Activated CD4-positive, alpha-beta T cell treated with anti-CD3 and anti-CD28 coated beads for 24 hours (primary cell): ENCODE measurements around the gene MGMT.

Experiments used
- DNase-seq, 2 donors: peaks; one replicate each; pipeline ENCODE4 v3.0.0-alpha.2; 2020; ENCODE audit warnings: low read depth in 2 of 2

MGMT gene

GRCh38 chr10:129793479-129793878 is 326.4 kb downstream of the MGMT start:
- no peak for DNase-seq

GRCh38 chr10:129793996-129794395 is 327.0 kb downstream of the MGMT start:
- DNase-seq: no peak

- DNase-seq: no peak
Measured at GRCh38 chr10:129796710-129797420, 329.8 kb downstream of the MGMT start.

- DNase-seq: no peak
Measured at GRCh38 chr10:129799942-129800341, 332.9 kb downstream of the MGMT start.

- DNase-seq: no peak
Measured at GRCh38 chr10:129800796-129801340, 333.8 kb downstream of the MGMT start.

GRCh38 chr10:129807211-129807610 is 340.2 kb downstream of the MGMT start:
- DNase-seq: no peak

- no peak for DNase-seq
Measured at GRCh38 chr10:129808092-129808983, 341.3 kb downstream of the MGMT start.

- no peak for DNase-seq
Measured at GRCh38 chr10:129809431-129809830, 342.4 kb downstream of the MGMT start.

- no peak for DNase-seq
Measured at GRCh38 chr10:129809841-129810240, 342.8 kb downstream of the MGMT start.

- no peak for DNase-seq
Measured at GRCh38 chr10:129811208-129811607, 344.2 kb downstream of the MGMT start.

GRCh38 chr10:129812398-129812797 is 345.4 kb downstream of the MGMT start:
- no peak for DNase-seq

- DNase-seq: no peak
Measured at GRCh38 chr10:129814681-129815646, 347.9 kb downstream of the MGMT start.

- no peak for DNase-seq
Measured at GRCh38 chr10:129815898-129816655, 349.0 kb downstream of the MGMT start.

GRCh38 chr10:129816656-129817045 is 349.6 kb downstream of the MGMT start:
- no peak for DNase-seq
